ENCODE data around the gene NUCB2. TPM values are rescaled to one million over a fixed set of nuclear protein-coding genes. Genes with fewer than 3 reads are reported as not detected.
A peak's percentile ranks its signal among the peaks of the same experiment; 100 is the strongest.

NUCB2 gene
- total RNA-seq, 1 donor from 2014 or later: 6.8 TPM

DNA sequence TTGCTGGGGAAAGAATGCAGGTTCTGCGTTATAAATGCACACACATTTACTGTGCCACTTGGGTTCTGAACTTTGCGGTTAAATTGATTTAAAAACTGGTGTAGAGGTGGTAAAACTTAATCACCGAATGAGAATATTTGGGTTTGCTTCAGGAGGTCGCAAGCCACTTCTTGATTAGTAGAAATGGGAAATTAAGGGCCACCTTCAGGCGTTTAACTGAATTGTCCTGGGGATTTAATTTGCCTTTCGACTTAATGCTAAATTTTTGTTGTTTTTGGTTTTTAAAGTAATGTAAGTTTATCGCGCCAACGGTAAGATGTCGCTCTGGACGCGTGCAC, 74.6 kb downstream of the NUCB2 start:
- no peak for TF ChIP-seq CTCF (IDR thresholded peaks at IDR 0.05)
- Mint-ChIP-seq H3K4me1 (peaks cover 32% of the 10 kb centered on the region), H3K27me3 (peaks cover 32% of the 10 kb centered on the region), H3K36me3 (ENCODE audit: low read depth) (no peaks in the 10 kb centered on the region), H3K27ac (no peak overlapping the region), H3K9me3 (no peaks in the 10 kb centered on the region), H3K4me3 (peak overlapping the region; percentile 87)
- intact Hi-C loops (cut with micrococcal nuclease): loop anchor here (1.0 to 10.0 kb wide), 5 partner anchors 116 to 971 kb away; partner anchors contain the start of genes GTF2H1, HPS5 and PIK3C2A
- ChIA-PET CTCF (no interaction called here), POLR2A (no interaction called here)
- ATAC-seq (ENCODE audit: low read depth) (no peak), DNase-seq (no peak)

- ATAC-seq (ENCODE audit: low read depth): peak; percentile 52
- Mint-ChIP-seq H3K36me3 (ENCODE audit: low read depth) (no peaks in the 10 kb centered on the region), H3K9me3 (no peaks in the 10 kb centered on the region), H3K27ac (peak within 1 kb of the TSS; percentile 30), H3K4me1 (peaks cover 32% of the 10 kb centered on the region), H3K27me3 (peaks cover 32% of the 10 kb centered on the region), H3K4me3 (peak within 1 kb of the TSS; percentile 87)
- CTCF ChIA-PET: no interaction called here
- POLR2A ChIA-PET: interaction anchor here (0.6 to 0.7 kb wide), 5 partner anchors 37 to 226 kb away, joined by 3 to 6 read pairs (median 4); no protein-coding TSS in a partner anchor
- intact Hi-C loops (cut with micrococcal nuclease): loop anchor here (1.0 to 10.0 kb wide), 7 partner anchors 75 to 971 kb away; partner anchors contain the start of genes C11orf58, GTF2H1, HPS5 and NUCB2
- peak; percentile 55 for DNase-seq
- no peak for TF ChIP-seq CTCF (IDR thresholded peaks at IDR 0.05)
These were observed 75.1 kb downstream of the NUCB2 start, which contains the start of gene NCR3LG1 for GRCh38 chr11:17351510-17352176. Gene NCR3LG1 (plus strand): TSS chr11:17351800. CDS start chr11:17351970, 170 bp downstream.

- peak overlapping the region; percentile 87 for H3K4me3 Mint-ChIP-seq
- peak; percentile 35 for ATAC-seq (ENCODE audit: low read depth)
- H3K27me3 Mint-ChIP-seq: peaks cover 32% of the 10 kb centered on the region
- no peaks in the 10 kb centered on the region for H3K36me3 Mint-ChIP-seq (ENCODE audit: low read depth)
- peak overlapping the region; percentile 30 for H3K27ac Mint-ChIP-seq
- no peaks in the 10 kb centered on the region for H3K9me3 Mint-ChIP-seq
- no peak for TF ChIP-seq CTCF (IDR thresholded peaks at IDR 0.05)
- CTCF ChIA-PET: interaction anchor here (1.9 to 2.6 kb wide), 3 partner anchors 13 to 123 kb away, joined by 8 to 10 read pairs (median 8); no protein-coding TSS in a partner anchor
- peak; percentile 40 for DNase-seq
- peaks cover 32% of the 10 kb centered on the region for H3K4me1 Mint-ChIP-seq
- intact Hi-C loops (cut with micrococcal nuclease): loop anchor here (1.0 to 10.0 kb wide), 6 partner anchors 77 to 969 kb away; partner anchors contain the start of genes C11orf58, GTF2H1, HPS5 and NUCB2
- POLR2A ChIA-PET: no interaction called here
These were observed 76.6 kb downstream of the NUCB2 start for GRCh38 chr11:17352950-17353820.

- intact Hi-C loops (cut with micrococcal nuclease): loop anchor here (1.0 to 10.0 kb wide), 6 partner anchors 35 to 968 kb away; partner anchors contain the start of genes C11orf58, GTF2H1, HPS5 and PIK3C2A
- CTCF ChIA-PET: interaction anchor here (1.9 to 2.6 kb wide), 3 partner anchors 12 to 124 kb away, joined by 8 to 10 read pairs (median 8); no protein-coding TSS in a partner anchor
- POLR2A ChIA-PET: interaction anchor here (0.7 kb wide), 1 partner anchor 29 kb away, joined by 3 read pairs; no protein-coding TSS in a partner anchor
- no peak for ATAC-seq (ENCODE audit: low read depth)
- no peak for DNase-seq
- Mint-ChIP-seq H3K4me1 (peaks cover 32% of the 10 kb centered on the region), H3K36me3 (ENCODE audit: low read depth) (no peaks in the 10 kb centered on the region), H3K4me3 (peak overlapping the region; percentile 87), H3K9me3 (no peaks in the 10 kb centered on the region), H3K27me3 (peaks cover 32% of the 10 kb centered on the region), H3K27ac (no peak overlapping the region)
- peak; percentile 47 for TF ChIP-seq CTCF (IDR thresholded peaks at IDR 0.05)
These were observed 77.5 kb downstream of the NUCB2 start for GRCh38 chr11:17353821-17354600.

All from activated B cell treated with CpG ODN at 0.5 μM for 24 hours (primary cell).